ENCODE data around the gene CMTM5. TPM values are rescaled to one million over a fixed set of nuclear protein-coding genes. Genes with fewer than 3 reads are reported as not detected.

Gene CMTM5
- total RNA-seq, 2 donors from 2014 or later = 0.40 to 1.4 TPM

DNA sequence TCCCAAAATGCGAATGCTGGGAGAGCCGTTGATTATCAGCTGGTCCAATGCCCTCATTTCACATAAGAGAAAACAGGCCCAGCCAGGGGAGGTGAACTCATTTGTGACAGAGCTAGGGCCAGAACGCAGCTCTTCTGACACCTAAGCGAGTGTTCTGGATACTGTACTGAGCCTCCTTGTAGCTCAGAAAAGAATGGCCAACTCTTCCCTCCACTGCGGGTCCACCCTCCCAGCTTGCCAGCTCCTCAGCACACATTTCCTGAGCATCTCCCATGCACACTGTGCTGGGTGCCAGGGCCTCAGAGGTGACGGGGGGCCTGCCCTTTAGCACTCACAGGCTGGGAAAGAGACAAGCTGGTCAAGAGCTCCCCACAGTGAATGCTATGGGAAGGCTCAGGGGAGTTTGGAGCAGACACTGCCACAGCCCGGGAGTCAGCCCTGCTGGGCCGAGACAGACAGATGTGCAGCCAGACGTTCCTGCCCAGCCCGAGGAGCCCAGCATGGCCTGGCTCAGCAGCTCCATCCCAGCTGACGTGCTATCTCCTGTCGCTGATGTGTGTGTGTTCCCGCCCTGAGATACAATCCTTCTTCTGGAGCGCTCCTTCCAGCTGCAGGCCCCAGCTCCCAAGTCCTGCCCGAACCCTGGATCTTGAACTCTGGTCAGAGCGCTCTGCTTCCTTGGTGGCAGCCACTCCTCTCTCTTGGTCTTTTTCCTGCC is 3.5 kb downstream of the CMTM5 start:
- Histone ChIP-seq H3K9me3 (ENCODE audit: control insufficient read depth, low read length) (no peaks in the 10 kb centered on the region), H3K27ac (ENCODE audit: low read depth, low read length) (no peak overlapping the region), H3K4me1 (ENCODE audit: control insufficient read depth, insufficient read depth, low read length) (no peaks in the 10 kb centered on the region), H3K4me3 (ENCODE audit: low read length) (no peak overlapping the region), H3K27me3 (ENCODE audit: control insufficient read depth, insufficient read depth, low read length, poor library complexity, severe bottlenecking) (no peaks in the 10 kb centered on the region), H3K36me3 (ENCODE audit: control insufficient read depth, insufficient read depth, low read length) (no peaks in the 10 kb centered on the region), H3K9ac (ENCODE audit: extremely low read depth, low read length, poor library complexity, severe bottlenecking) (no peak overlapping the region)
- Mint-ChIP-seq H3K36me3 (ENCODE audit: low read depth) (no peaks in the 10 kb centered on the region), H3K27ac (no peak overlapping the region), H3K27me3 (ENCODE audit: insufficient read depth) (peaks cover 49% of the 10 kb centered on the region), H3K9me3 (no peaks in the 10 kb centered on the region), H3K4me1 (no peaks in the 10 kb centered on the region), H3K4me3 (no peak overlapping the region)
- DNase-seq = no peak
- 88% methylated on average over 14 to 16 of the region's 16 CpGs for WGBS, 2 experiments (ENCODE audit: insufficient coverage in 1 of 2, insufficient read length in 1 of 2)
- TF ChIP-seq CTCF (conservative IDR thresholded peaks at IDR 0.05) = peak; percentile 8

GRCh38 chr14:23380976-23381375 is 4.1 kb downstream of the CMTM5 start:
- Histone ChIP-seq H3K27me3 (ENCODE audit: control insufficient read depth, insufficient read depth, low read length, poor library complexity, severe bottlenecking) (no peaks in the 10 kb centered on the region), H3K9ac (ENCODE audit: extremely low read depth, low read length, poor library complexity, severe bottlenecking) (no peak overlapping the region), H3K36me3 (ENCODE audit: control insufficient read depth, insufficient read depth, low read length) (no peaks in the 10 kb centered on the region), H3K4me3 (ENCODE audit: low read length) (no peak overlapping the region), H3K4me1 (ENCODE audit: control insufficient read depth, insufficient read depth, low read length) (no peaks in the 10 kb centered on the region), H3K27ac (ENCODE audit: low read depth, low read length) (no peak overlapping the region), H3K9me3 (ENCODE audit: control insufficient read depth, low read length) (no peaks in the 10 kb centered on the region)
- 83 to 87% methylated on average over 2 to 4 of the region's 4 CpGs for WGBS, 2 experiments (ENCODE audit: insufficient coverage in 1 of 2, insufficient read length in 1 of 2)
- no peak overlapping the region for H3K4me3 Mint-ChIP-seq
- no peaks in the 10 kb centered on the region for H3K36me3 Mint-ChIP-seq (ENCODE audit: low read depth)
- TF ChIP-seq CTCF (conservative IDR thresholded peaks at IDR 0.05) = no peak
- no peak for DNase-seq
- H3K27me3 Mint-ChIP-seq (ENCODE audit: insufficient read depth) = peaks cover 48% of the 10 kb centered on the region
- no peaks in the 10 kb centered on the region for H3K9me3 Mint-ChIP-seq
- no peak overlapping the region for H3K27ac Mint-ChIP-seq
- H3K4me1 Mint-ChIP-seq = no peaks in the 10 kb centered on the region

DNA sequence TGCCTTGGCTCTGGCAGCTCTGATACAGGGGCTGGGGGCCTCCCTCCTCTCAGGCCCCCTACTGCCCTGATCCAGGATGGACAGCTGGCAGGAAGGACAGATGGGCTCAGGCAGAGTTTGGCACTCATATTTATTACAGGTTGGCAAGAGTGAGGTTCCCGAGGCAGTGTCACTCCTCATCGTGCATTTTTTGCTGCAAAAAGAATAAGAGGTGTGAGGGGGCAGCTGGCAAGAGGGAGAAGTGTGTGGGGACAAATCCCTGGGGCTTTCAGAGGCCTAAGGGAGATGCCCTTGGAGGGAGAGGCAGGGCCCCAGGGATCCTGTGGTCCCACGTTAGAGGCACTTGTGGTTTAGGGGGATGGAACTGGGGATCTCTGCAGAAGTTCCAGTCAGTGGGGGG is 5.0 kb downstream of the CMTM5 start:
- Mint-ChIP-seq H3K4me1 (no peaks in the 10 kb centered on the region), H3K4me3 (no peak overlapping the region), H3K36me3 (ENCODE audit: low read depth) (no peaks in the 10 kb centered on the region), H3K27ac (no peak overlapping the region), H3K9me3 (no peaks in the 10 kb centered on the region), H3K27me3 (ENCODE audit: insufficient read depth) (peaks cover 47% of the 10 kb centered on the region)
- Histone ChIP-seq H3K36me3 (ENCODE audit: control insufficient read depth, insufficient read depth, low read length) (no peaks in the 10 kb centered on the region), H3K9me3 (ENCODE audit: control insufficient read depth, low read length) (no peaks in the 10 kb centered on the region), H3K27me3 (ENCODE audit: control insufficient read depth, insufficient read depth, low read length, poor library complexity, severe bottlenecking) (no peaks in the 10 kb centered on the region), H3K4me1 (ENCODE audit: control insufficient read depth, insufficient read depth, low read length) (no peaks in the 10 kb centered on the region), H3K9ac (ENCODE audit: extremely low read depth, low read length, poor library complexity, severe bottlenecking) (no peak overlapping the region), H3K27ac (ENCODE audit: low read depth, low read length) (no peak overlapping the region), H3K4me3 (ENCODE audit: low read length) (no peak overlapping the region)
- 80% methylated on average over 3 of the region's 3 CpGs; no CpG with 5 or more reads in 1 of the 2 experiments for WGBS, 2 experiments (ENCODE audit: insufficient coverage in 1 of 2, insufficient read length in 1 of 2)
- TF ChIP-seq CTCF (conservative IDR thresholded peaks at IDR 0.05) = no peak
- DNase-seq = no peak
